ENCODE data around the gene IRX4.

DNA sequence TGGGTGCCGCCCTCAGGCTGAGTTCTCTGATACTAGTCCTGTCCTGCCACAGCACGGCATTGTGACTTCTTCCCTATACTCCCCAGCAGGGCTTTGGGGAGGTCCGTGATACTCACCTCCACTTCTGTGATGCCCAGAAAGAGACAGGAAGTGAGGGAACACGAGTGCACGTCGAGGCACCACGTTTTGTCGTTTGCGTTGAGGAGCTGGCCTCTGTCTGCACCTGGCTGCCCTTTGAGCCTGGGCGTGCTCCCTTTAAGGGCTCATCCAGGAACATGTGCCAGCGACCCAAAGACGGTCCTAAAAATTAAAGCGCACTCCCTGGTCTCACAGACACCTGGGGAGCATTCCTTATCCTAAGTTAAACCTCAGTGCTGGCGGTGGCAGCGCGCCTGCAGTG, 8.7 kb upstream of the IRX4 start:
- TF ChIP-seq GATA3 (IDR thresholded peaks at IDR 0.05; ENCODE audit: low read depth, low read length) (no peak), GATA2 (IDR thresholded peaks at IDR 0.05; ENCODE audit: low read depth, low read length) (no peak)
